Activated T-cell treated with anti-CD3 and anti-CD28 coated beads for 24 hours (primary cell): ENCODE data around the gene NPNT.

Source experiments
- DNase-seq: peaks from one replicate; pipeline ENCODE4 v3.0.0-alpha.2; 2020; ENCODE audit warnings: low read depth

The NPNT gene

GRCh38 chr4:105917171-105917685, 22.0 kb downstream of the NPNT start:
- DNase-seq: no peak

- DNase-seq: no peak
These were observed 26.0 kb downstream of the NPNT start for GRCh38 chr4:105921301-105921700.

GRCh38 chr4:105923497-105924238, 28.4 kb downstream of the NPNT start:
- DNase-seq: no peak

GRCh38 chr4:105924341-105924740, 29.1 kb downstream of the NPNT start:
- no peak for DNase-seq

GRCh38 chr4:105930698-105931097, 35.4 kb downstream of the NPNT start:
- no peak for DNase-seq

- no peak for DNase-seq
These were observed 37.8 kb downstream of the NPNT start for GRCh38 chr4:105933083-105933482.

GRCh38 chr4:105934386-105934785, 39.1 kb downstream of the NPNT start:
- DNase-seq: no peak

GRCh38 chr4:105936901-105937300, 41.6 kb downstream of the NPNT start:
- DNase-seq: no peak

- no peak for DNase-seq
These were observed 42.5 kb downstream of the NPNT start for GRCh38 chr4:105937759-105938158.

GRCh38 chr4:105943234-105943633, 48.0 kb downstream of the NPNT start:
- no peak for DNase-seq

- DNase-seq: no peak
These were observed 49.3 kb downstream of the NPNT start for GRCh38 chr4:105944540-105944939.

GRCh38 chr4:105946771-105947170, 51.5 kb downstream of the NPNT start:
- DNase-seq: no peak

- DNase-seq: no peak
These were observed 55.4 kb downstream of the NPNT start for GRCh38 chr4:105950701-105951100.

- DNase-seq: no peak
These were observed 55.9 kb downstream of the NPNT start for GRCh38 chr4:105951198-105951597.

- no peak for DNase-seq
These were observed 57.3 kb downstream of the NPNT start for GRCh38 chr4:105952591-105952990.

GRCh38 chr4:105956569-105956968, 61.3 kb downstream of the NPNT start:
- no peak for DNase-seq

GRCh38 chr4:105957680-105958079, 62.4 kb downstream of the NPNT start:
- DNase-seq: no peak

GRCh38 chr4:105963461-105964400, 68.5 kb downstream of the NPNT start:
- DNase-seq: no peak

- DNase-seq: no peak
These were observed 70.0 kb downstream of the NPNT start for GRCh38 chr4:105965183-105965800.

- no peak for DNase-seq
These were observed 70.8 kb downstream of the NPNT start for GRCh38 chr4:105966051-105966450.

- DNase-seq: no peak
These were observed 71.9 kb downstream of the NPNT start for GRCh38 chr4:105967058-105967658.

GRCh38 chr4:105969575-105969974, 74.3 kb downstream of the NPNT start:
- DNase-seq: no peak
